OCI-LY7 (cell line): ENCODE results near the gene DBI. TPM values are rescaled to one million over a fixed set of nuclear protein-coding genes. Genes with fewer than 3 reads are reported as not detected.

Experiments used
- BruUV-seq: library from RNA; stranded (reverse); fragments of 400-500 nt; replicated peaks from 2 replicates; lab custom pipeline; 2021; lab: Mats Ljungman, UMichigan
- CTCF ChIA-PET: fragments of 300-600 bp; sonication (Branson Sonifier 250); formaldehyde crosslinking; loops from one replicate; lab custom pipeline; 2022; ENCODE audit warnings: antibody characterized with exemption; ENCODE audit not compliant: unreplicated experiment; lab: Charles Lee
- POLR2A ChIA-PET: fragments of 300-600 bp; sonication (Branson Sonifier 250); formaldehyde crosslinking; loops from one replicate; lab custom pipeline; 2022; ENCODE audit warnings: antibody characterized with exemption; lab: Charles Lee
- DNase-seq: peaks from one replicate; pipeline ENCODE4 v3.0.0-alpha.2; 2015; ENCODE audit warnings: low spot score
- H2AFZ ChIP-seq: fragments of 200-600 bp; sonication (generic), shearing (Covaris generic); 2 replicates; pipeline ENCODE4 v1.6.1; 2014; ENCODE audit warnings: mild to moderate bottlenecking, antibody characterized with exemption, low read length, moderate library complexity
- H3K27ac ChIP-seq: fragments of 200-600 bp; sonication (generic); 2 replicates; pipeline ENCODE4 v1.5.1; 2014; ENCODE audit warnings: mixed run types, low read depth, mild to moderate bottlenecking, moderate library complexity, low read length, inconsistent platforms; ENCODE audit not compliant: poor library complexity, severe bottlenecking
- H3K36me3 ChIP-seq: fragments of 200-600 bp; sonication (generic); 2 replicates; pipeline ENCODE4 v1.6.1; 2014; ENCODE audit warnings: mild to moderate bottlenecking, antibody characterized with exemption, low read length, moderate library complexity, mixed read lengths; ENCODE audit not compliant: insufficient read depth
- H3K4me1 ChIP-seq: fragments of 200-600 bp; sonication (generic); 2 replicates; pipeline ENCODE4 v1.5.1; 2014; ENCODE audit warnings: mild to moderate bottlenecking, low read length; ENCODE audit not compliant: insufficient read depth, poor library complexity, severe bottlenecking
- H3K4me2 ChIP-seq: fragments of 200-600 bp; sonication (generic); 2 replicates; pipeline ENCODE4 v1.6.1; 2014; ENCODE audit warnings: mild to moderate bottlenecking, low read length
- H3K4me3 ChIP-seq: fragments of 200-600 bp; sonication (generic); 2 replicates; pipeline ENCODE4 v1.5.1; 2014; ENCODE audit warnings: mild to moderate bottlenecking, low read depth, low read length; ENCODE audit not compliant: poor library complexity, severe bottlenecking
- H3K79me2 ChIP-seq: fragments of 200-600 bp; sonication (generic); 2 replicates; pipeline ENCODE4 v1.6.1; 2016; ENCODE audit warnings: low read depth, mild to moderate bottlenecking, low read length, moderate library complexity, mixed read lengths; ENCODE audit not compliant: insufficient read depth
- H3K9me2 ChIP-seq: fragments of 200-600 bp; sonication (generic); 2 replicates; pipeline ENCODE4 v1.6.1; 2016; ENCODE audit warnings: mild to moderate bottlenecking, low read length, mixed read lengths; ENCODE audit not compliant: insufficient read depth
- H3K9me3 ChIP-seq: fragments of 200-600 bp; sonication (generic); 2 replicates; pipeline ENCODE4 v1.6.1; 2014; ENCODE audit warnings: mild to moderate bottlenecking, mixed run types, low read length, mixed read lengths
- H4K20me1 ChIP-seq: fragments of 200-600 bp; sonication (generic); 2 replicates; pipeline ENCODE4 v1.6.1; 2014; ENCODE audit warnings: mild to moderate bottlenecking, antibody characterized with exemption, low read length, moderate library complexity, mixed read lengths; ENCODE audit not compliant: insufficient read depth
- CTCF ChIP-seq: fragments of 200-600 bp; sonication (generic); conservative IDR thresholded peaks from 2 replicates; pipeline ENCODE4 v1.5.1; 2014; ENCODE audit warnings: mild to moderate bottlenecking, antibody characterized with exemption, low read length, moderate library complexity, mixed read lengths
- EZH2phosphoT487 ChIP-seq: fragments of 200-600 bp; sonication (generic); IDR thresholded peaks from 2 replicates; pipeline ENCODE4 v1.6.1; 2018; ENCODE audit warnings: low read depth, borderline replicate concordance, mild to moderate bottlenecking, mixed run types, antibody characterized with exemption, low read length, moderate library complexity, mixed read lengths
- intact Hi-C: fragments of 100-400 bp; cut with micrococcal nuclease; formaldehyde crosslinking; loops from one replicate; pipeline ENCODE4 v1.10.0; 2022; ENCODE audit not compliant: unreplicated experiment
- total RNA-seq, 2 experiments: library from RNA; depleted of rRNA in 1 of 2; stranded (reverse); fragments of >200 nt in 1 of 2; shearing (Covaris generic) in 1 of 2; gene quantifications; 2 replicates each; pipeline ENCODE4 v1.2.3, GENCODE V29; 2014 to 2022

DBI gene
- total RNA-seq, 2 experiments from 2014 or later = 293 to 309 TPM

GRCh38 chr2:119377993-119378345, 11.2 kb downstream of the DBI start:
- ChIA-PET POLR2A (interaction anchor here (0.6 to 1.8 kb wide), 6 partner anchors 8 to 1714 kb away, joined by 3 to 7 read pairs (median 4); partner anchors contain the start of genes C2orf76 and DBI), CTCF (interaction anchor here (0.6 kb wide), 1 partner anchor 522 kb away, joined by 3 read pairs; no protein-coding TSS in a partner anchor)
- no peaks in the 10 kb centered on the region for H4K20me1 ChIP-seq
- TF ChIP-seq CTCF (no peak), EZH2phosphoT487 (no peak)
- H3K4me1 ChIP-seq = peaks cover 12% of the 10 kb centered on the region
- intact Hi-C loops = no loop called here
- peaks cover 21% of the 10 kb centered on the region for H3K36me3 ChIP-seq
- BruUV-seq = no TSS peak
- H3K79me2 ChIP-seq = no peaks in the 10 kb centered on the region
- DNase-seq = no peak
- no peak overlapping the region for H3K27ac ChIP-seq
- peaks cover 7% of the 10 kb centered on the region; the same call in 1 of the 2 replicates for H3K9me3 ChIP-seq
- H3K9me2 ChIP-seq = no peaks in the 10 kb centered on the region
- H3K4me2 ChIP-seq = no peak overlapping the region
- H2AFZ ChIP-seq = no peak overlapping the region
- H3K4me3 ChIP-seq = no peak overlapping the region

GRCh38 chr2:119378566-119378965, 11.8 kb downstream of the DBI start:
- Histone ChIP-seq H3K36me3 (peaks cover 15% of the 10 kb centered on the region), H3K9me2 (no peaks in the 10 kb centered on the region), H3K79me2 (no peaks in the 10 kb centered on the region), H3K4me2 (no peak overlapping the region), H3K9me3 (peaks cover 1% of the 10 kb centered on the region; the same call in 1 of the 2 replicates), H3K27ac (no peak overlapping the region), H4K20me1 (no peaks in the 10 kb centered on the region), H2AFZ (no peak overlapping the region), H3K4me3 (no peak overlapping the region), H3K4me1 (peaks cover 17% of the 10 kb centered on the region)
- ChIA-PET POLR2A (interaction anchor here (0.6 to 1.8 kb wide), 4 partner anchors 8 to 34 kb away, joined by 4 read pairs; no protein-coding TSS in a partner anchor), CTCF (no interaction called here)
- TF ChIP-seq CTCF (no peak), EZH2phosphoT487 (no peak)
- DNase-seq = no peak
- BruUV-seq = no TSS peak
- intact Hi-C loops = no loop called here
